HG02571 (cell line): ENCODE results near the gene HOXB7.

Experiments used
- ATAC-seq: cut with Tn5 transposase; IDR thresholded peaks from one replicate; pipeline ENCODE4 v1.9.1; 2021; ENCODE audit warnings: mild to moderate bottlenecking, moderate library complexity; ENCODE audit not compliant: unreplicated experiment

HOXB7 gene

GRCh38 chr17:48611213-48611612 is 396 bp upstream of the HOXB7 start:
- no peak for ATAC-seq

DNA sequence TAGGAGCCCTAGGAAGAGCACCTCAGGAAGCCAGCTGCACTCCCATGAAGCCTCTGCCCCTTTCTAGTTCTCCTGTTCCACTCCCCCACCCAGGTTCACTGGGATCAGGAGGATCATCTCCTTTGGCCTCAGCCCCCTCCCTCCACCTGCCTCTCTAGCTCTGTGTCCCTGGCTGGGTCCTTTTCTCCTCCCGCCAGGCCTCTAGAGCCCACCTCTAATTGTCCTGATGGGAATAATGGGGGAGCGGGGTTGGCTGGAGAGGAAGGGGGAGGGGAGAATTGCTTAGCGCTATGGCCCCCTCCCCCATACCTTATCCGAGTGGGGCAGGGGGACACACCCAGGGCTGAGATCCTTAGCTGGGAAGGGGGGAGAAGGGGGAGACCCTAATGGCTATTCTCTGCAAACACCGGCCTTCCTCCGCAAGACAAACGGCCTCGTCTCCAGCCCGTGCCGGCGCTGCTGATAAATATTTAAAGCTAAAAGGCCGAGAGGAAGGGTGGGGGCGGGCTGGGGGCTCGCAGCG is 997 bp downstream of the HOXB7 start:
- no peak for ATAC-seq

DNA sequence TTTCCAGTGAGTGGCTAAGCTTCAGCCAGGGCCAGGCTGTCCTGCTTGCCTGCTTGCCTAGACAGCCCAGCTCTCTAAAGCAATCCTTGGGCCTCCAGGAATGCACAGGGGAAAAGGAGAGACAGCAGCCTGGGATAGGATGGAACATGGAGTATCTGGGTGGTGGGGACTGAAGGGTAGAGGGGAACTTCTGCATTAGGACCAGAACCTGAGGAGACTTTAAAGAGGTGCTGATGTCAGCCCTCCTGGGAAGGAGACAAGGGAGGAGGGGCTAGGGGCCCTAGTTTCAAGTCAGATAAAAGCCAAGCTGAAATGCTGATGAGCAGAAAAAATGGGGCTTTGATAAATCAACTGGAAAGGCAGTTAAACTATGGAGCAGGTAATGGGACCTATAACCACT is 1.8 kb downstream of the HOXB7 start:
- no peak for ATAC-seq

GRCh38 chr17:48608494-48608834 is 2.4 kb downstream of the HOXB7 start:
- ATAC-seq, result no peak

- no peak for ATAC-seq
These were observed 3.8 kb downstream of the HOXB7 start for GRCh38 chr17:48606892-48607614.

- no peak for ATAC-seq
These were observed 4.6 kb downstream of the HOXB7 start for GRCh38 chr17:48605991-48606891.

DNA sequence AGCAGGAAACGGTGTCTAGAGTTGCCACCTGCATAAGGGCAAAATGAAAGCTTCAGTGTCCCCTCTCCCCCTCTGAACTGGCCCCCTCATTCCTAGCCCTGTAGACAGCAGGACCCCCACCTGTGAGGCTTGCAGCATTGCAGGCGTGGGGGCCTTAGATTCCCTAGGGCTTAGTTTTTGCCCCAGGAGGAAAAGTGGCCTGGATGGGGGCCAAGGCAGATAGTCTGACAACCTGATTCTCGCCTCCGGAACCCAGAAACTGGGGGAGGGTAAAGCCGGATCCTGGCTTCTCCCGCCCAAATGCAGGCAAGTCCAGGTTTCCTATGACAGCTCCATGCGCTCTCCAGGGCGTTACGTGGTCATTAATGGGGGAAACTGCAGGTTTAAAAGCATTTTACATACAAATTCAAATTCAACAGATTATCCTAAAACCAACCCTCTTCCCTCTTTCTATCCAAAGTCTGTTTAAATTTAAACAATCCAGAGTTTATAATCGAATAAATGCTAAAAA is 5.4 kb downstream of the HOXB7 start:
- no peak for ATAC-seq

DNA sequence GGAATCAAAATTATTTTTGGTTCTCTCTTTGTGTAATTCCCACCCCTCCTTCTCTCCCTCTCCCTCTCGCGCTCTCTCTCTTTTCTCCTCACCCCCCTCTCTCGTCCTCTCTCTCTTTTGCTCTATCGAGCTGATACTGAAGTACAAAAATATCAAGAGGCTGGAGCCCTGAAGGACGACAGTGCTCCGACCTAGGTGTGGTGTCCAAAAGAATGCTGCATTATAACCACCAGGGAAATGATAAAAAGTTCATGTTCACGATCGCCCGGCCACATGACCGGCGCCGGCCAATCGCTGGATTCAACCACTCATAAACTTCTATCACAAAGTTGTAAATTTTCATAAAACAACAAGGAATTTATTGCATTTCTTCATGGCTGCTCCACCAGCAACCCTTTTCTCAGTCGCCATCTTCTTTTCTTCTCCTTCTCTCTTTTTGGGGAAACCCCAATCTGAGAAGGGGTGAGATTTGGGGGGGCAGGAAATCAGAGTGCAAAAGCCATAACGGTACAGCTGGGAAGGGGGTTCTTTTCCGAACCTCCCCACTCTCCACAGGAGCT is 6.0 kb downstream of the HOXB7 start, which contains the start of gene HOXB6:
Gene HOXB6, minus strand, starts transcription at position 217 of the 560 bp plus-strand sequence. CDS start 6,836 bp downstream, outside the sequence.
- ATAC-seq, result no peak

- ATAC-seq, result no peak
These were observed 6.7 kb downstream of the HOXB7 start for GRCh38 chr17:48603959-48604769.

- no peak for ATAC-seq
These were observed 9.0 kb downstream of the HOXB7 start for GRCh38 chr17:48601539-48602425.

- no peak for ATAC-seq
These were observed 9.6 kb downstream of the HOXB7 start for GRCh38 chr17:48601207-48601538.

DNA sequence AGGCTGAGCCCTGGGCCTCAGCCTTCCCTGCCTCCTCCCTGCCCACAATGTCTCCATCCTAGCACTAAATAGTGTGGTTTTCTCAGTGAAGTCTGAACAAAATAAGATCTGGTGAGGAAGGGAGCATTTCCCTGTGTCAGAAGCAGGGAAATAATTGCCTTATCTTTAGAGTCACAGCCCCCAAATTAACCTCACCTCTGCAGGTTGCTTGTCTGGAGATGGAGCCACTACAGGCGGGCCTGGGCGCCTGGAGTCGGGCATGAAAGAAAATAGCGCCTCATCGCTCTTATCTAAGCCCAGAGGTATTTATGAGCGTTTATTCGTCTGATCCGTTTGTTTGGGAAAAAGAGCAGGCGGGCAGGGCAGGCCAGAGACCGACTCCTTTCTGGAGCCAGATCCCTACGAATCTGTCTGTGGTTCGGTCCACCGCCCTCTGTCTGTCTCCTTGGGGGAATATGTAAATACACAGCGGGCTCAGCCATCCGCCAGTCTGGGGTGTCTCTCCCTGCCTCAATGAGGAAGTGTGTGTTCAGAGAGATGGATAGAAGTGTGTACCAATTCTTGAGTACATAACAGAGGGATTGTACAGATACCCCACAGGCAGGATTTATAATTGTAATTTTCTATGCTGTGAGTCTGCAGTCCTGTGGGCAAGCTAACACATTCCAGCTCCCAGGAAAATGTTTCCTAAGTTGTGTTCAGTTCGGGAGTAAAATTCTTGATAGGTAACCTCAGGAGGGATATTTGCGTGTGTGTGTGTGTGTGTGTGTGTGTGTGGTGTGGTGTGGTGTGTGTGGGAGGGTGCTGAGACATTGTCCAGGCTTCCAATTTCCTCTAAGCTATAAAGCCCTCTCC is 10.3 kb downstream of the HOXB7 start:
- no peak for ATAC-seq

DNA sequence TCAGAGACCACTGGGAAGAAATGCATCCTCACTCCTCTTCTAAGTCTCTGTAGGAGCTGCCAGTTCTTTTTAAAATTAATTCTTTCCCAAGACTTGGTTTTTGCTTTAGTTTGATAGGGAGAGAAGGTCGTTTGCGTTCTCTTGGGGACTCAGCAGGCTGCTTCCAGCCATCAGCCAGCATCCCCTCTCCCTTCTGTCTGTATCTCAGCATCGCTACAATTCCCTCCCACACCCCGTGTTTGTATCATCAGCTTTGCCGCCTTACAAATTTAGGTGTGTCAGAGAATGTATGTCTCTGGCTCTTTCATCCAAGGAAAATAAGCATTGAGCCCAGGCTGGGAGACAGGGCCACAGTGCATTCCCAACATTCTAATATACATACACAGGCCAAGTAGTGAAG is 11.5 kb downstream of the HOXB7 start:
- ATAC-seq, result no peak

DNA sequence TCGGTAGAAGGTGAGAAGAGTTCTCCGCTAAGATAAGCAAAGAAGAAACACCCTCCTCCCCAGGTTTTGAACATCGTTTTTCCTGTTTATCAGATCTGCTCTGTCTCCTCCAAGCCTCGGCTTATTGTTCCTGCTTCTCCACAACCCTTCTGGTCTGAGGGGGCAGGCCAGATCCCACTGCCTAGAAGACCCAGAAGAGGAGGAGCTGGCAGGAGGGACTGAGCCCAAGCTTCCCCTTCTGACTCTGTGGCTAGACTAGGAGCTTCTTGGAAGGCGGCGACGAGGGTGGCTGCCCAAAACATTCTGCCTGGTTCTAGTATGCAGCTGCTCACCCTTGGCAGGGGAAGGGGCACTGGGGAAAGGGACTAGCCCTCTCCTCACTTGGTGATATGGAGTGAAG is 12.1 kb downstream of the HOXB7 start:
- ATAC-seq, result no peak

DNA sequence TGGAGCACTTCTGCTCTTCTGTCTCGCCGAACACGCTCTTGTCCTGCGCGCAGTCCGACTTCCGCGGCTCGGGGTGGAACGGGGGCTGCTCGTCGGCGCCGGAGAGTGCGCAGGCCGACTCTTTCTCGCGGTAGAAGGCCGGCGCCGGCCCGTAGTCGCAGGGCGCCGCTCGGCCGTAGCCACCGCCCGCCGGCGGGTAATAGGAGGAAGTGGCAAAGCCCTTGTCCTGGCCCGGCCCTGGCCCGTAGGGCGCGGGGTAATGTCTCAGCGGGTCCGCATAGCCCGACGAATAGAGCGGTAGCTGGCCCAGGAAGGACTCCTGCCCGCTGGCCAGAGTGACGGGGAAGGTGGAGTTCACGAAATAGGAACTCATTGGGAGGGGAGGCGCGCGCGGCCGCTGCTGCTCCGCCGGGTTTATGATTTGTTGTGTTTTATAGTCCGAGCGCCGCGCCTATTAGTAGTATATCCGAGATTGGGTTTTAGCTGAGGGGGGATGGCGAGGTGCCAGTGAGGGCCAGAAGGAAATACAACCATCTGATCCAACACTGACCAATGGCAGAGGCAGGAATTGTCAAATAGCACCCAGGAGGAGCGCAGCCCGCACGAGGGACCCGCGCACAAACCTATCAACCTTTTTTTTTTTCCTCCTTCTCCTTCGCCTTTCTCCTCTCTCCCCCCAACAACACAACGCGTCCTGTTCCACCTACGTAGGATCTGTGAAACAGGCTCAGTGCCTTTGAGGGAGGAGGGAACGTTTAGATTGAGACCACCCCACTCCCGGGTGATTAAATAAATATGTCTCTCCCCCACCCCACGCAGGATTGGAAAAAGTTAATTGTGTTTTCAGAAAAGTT is 12.8 kb downstream of the HOXB7 start:
- no peak for ATAC-seq

- ATAC-seq, result no peak
These were observed 13.4 kb downstream of the HOXB7 start for GRCh38 chr17:48597528-48597777.

- no peak for ATAC-seq
These were observed 13.9 kb downstream of the HOXB7 start for GRCh38 chr17:48596735-48597527.
